CD4-positive, alpha-beta T cell (primary cell): ENCODE measurements around the gene HOXD8. TPM values are rescaled to one million over a fixed set of nuclear protein-coding genes. Genes with fewer than 3 reads are reported as not detected.

Experiments
- ATAC-seq: fragments of 200-7000 bp; cut with Tn5 transposase; one replicate; pipeline ENCODE4 v1.10.0; 2022; ENCODE audit warnings: mild to moderate bottlenecking; ENCODE audit not compliant: poor library complexity
- CTCF ChIA-PET: fragments of 350-600 bp; sonication (Branson Sonifier 250); formaldehyde crosslinking; loops from one replicate; lab custom pipeline; 2021; ENCODE audit warnings: antibody characterized with exemption, inconsistent platforms; lab: Charles Lee
- POLR2A ChIA-PET: fragments of 350-600 bp; sonication (Branson Sonifier 250); formaldehyde crosslinking; loops from one replicate; lab custom pipeline; 2021; ENCODE audit warnings: antibody characterized with exemption, inconsistent platforms; lab: Charles Lee
- DNase-seq, 14 experiments: peaks; one replicate each; pipeline ENCODE4 v3.0.0-alpha.2; 2013 to 2020; ENCODE audit warnings: mixed read lengths in 2 of 14
- H3K27ac ChIP-seq, 2 donors: one replicate each; pipeline versions ENCODE4 v1.5.1 to v1.7.0; 2013; ENCODE audit warnings: low read length in 2 of 2, low read depth in 1 of 2, mild to moderate bottlenecking in 1 of 2
- H3K27me3 ChIP-seq, 2 experiments: 1 replicate in 1 of 2; 2 replicates in 1 of 2; pipeline versions ENCODE4 v1.6.1 to v1.7.0; 2013; ENCODE audit warnings: low read length in 2 of 2, control low read depth in 1 of 2, mild to moderate bottlenecking in 1 of 2, moderate library complexity in 1 of 2; ENCODE audit not compliant: insufficient read depth in 2 of 2, control insufficient read depth in 1 of 2
- H3K36me3 ChIP-seq: one replicate; pipeline ENCODE4 v1.6.1; 2013; ENCODE audit warnings: low read length, control low read depth; ENCODE audit not compliant: insufficient read depth
- H3K4me1 ChIP-seq: one replicate; pipeline ENCODE4 v1.6.1; 2013; ENCODE audit warnings: low read length, control low read depth; ENCODE audit not compliant: insufficient read depth
- H3K4me3 ChIP-seq: one replicate; pipeline ENCODE4 v1.5.1; 2013; ENCODE audit warnings: mild to moderate bottlenecking, low read length, moderate library complexity
- H3K9me3 ChIP-seq, 2 experiments: 1 replicate in 1 of 2; 2 replicates in 1 of 2; pipeline versions ENCODE4 v1.6.1 to v1.7.0; 2013; ENCODE audit warnings: low read length in 2 of 2, mild to moderate bottlenecking in 2 of 2, control low read depth in 1 of 2, moderate library complexity in 1 of 2; ENCODE audit not compliant: control insufficient read depth in 1 of 2, insufficient read depth in 1 of 2
- H3K27ac Mint-ChIP-seq: one replicate; pipeline ENCODE4 v1.8.0; 2020; ENCODE audit warnings: mixed read lengths
- H3K27me3 Mint-ChIP-seq: one replicate; pipeline ENCODE4 v1.8.0; 2021; ENCODE audit warnings: mixed read lengths
- H3K36me3 Mint-ChIP-seq: one replicate; pipeline ENCODE4 v1.8.0; 2021; ENCODE audit warnings: low read depth, mixed read lengths
- H3K4me1 Mint-ChIP-seq: one replicate; pipeline ENCODE4 v1.8.0; 2021; ENCODE audit warnings: low read depth, mixed read lengths
- H3K4me3 Mint-ChIP-seq: one replicate; pipeline ENCODE4 v1.8.0; 2020; ENCODE audit warnings: mild to moderate bottlenecking, mixed read lengths
- H3K9me3 Mint-ChIP-seq: one replicate; pipeline ENCODE4 v1.8.0; 2020; ENCODE audit warnings: mixed read lengths
- CTCF ChIP-seq: fragments of 200-600 bp; IDR thresholded peaks from one replicate; pipeline ENCODE4 v1.8.0; 2022; ENCODE audit warnings: antibody characterized with exemption, mild to moderate bottlenecking
- intact Hi-C, 2 experiments: fragments of 100-400 bp; cut with DNase I in 1 of 2; cut with micrococcal nuclease in 1 of 2; formaldehyde crosslinking; loops; one replicate each; pipeline versions ENCODE4 v1.15.1 to v1.9.0; 2023 to 2025; cut with DNase I, micrococcal nuclease
- total RNA-seq, 174 experiments: library from RNA in 2 of 174; stranded (reverse) in 2 of 174; gene quantifications; one replicate each; pipeline ENCODE4 v1.2.3 and lab custom pipeline; 2021 to 2026

HOXD8 gene
- total RNA-seq, 2 experiments from 2014 or later = not detected

GRCh38 chr2:176093145-176093897, 36.2 kb upstream of the HOXD8 start:
- DNase-seq (peak in 1 of 14 experiments; percentile 32), ATAC-seq (no peak)
- Mint-ChIP-seq H3K4me1 (peaks cover 45% of the 10 kb centered on the region), H3K27me3 (peaks cover 93% of the 10 kb centered on the region), H3K4me3 (peak overlapping the region; percentile 9), H3K36me3 (no peaks in the 10 kb centered on the region), H3K9me3 (peaks cover 3% of the 10 kb centered on the region), H3K27ac (no peak overlapping the region)
- Histone ChIP-seq H3K4me3 (no peak overlapping the region), H3K9me3 (peaks cover 12 to 33% of the 10 kb centered on the region in 2 experiments), H3K4me1 (peaks cover 39% of the 10 kb centered on the region), H3K36me3 (no peaks in the 10 kb centered on the region), H3K27ac (no peak overlapping the region), H3K27me3 (peaks cover 89 to 92% of the 10 kb centered on the region in 2 experiments)
- ChIA-PET CTCF (interaction anchor here (1.2 kb wide), 1 partner anchor 34 kb away, joined by 3 read pairs; no protein-coding TSS in a partner anchor), POLR2A (no interaction called here)
- TF ChIP-seq CTCF = no peak
- intact Hi-C loops = loop anchor here in 1 of 2 experiments (10.0 kb wide), 2 partner anchors 729 to 1399 kb away; no protein-coding TSS in a partner anchor

- Mint-ChIP-seq H3K4me3 (peak overlapping the region; percentile 1), H3K27me3 (peaks cover 92% of the 10 kb centered on the region), H3K36me3 (no peaks in the 10 kb centered on the region), H3K27ac (no peak overlapping the region), H3K9me3 (peaks cover 3% of the 10 kb centered on the region), H3K4me1 (peaks cover 43% of the 10 kb centered on the region)
- POLR2A ChIA-PET = no interaction called here
- H3K27ac ChIP-seq = no peak overlapping the region
- CTCF ChIA-PET = interaction anchor here (1.2 kb wide), 1 partner anchor 33 kb away, joined by 3 read pairs; no protein-coding TSS in a partner anchor
- no peak for TF ChIP-seq CTCF
- intact Hi-C loops = loop anchor here in 1 of 2 experiments (10.0 kb wide), 2 partner anchors 729 to 1399 kb away; no protein-coding TSS in a partner anchor
- peaks cover 34% of the 10 kb centered on the region for H3K4me1 ChIP-seq
- DNase-seq = no peak
- no peak overlapping the region for H3K4me3 ChIP-seq
- no peak for ATAC-seq
- H3K27me3 ChIP-seq = peaks cover 89 to 92% of the 10 kb centered on the region in 2 experiments
- no peaks in the 10 kb centered on the region for H3K36me3 ChIP-seq
- H3K9me3 ChIP-seq = peaks cover 7 to 35% of the 10 kb centered on the region in 2 experiments
These were observed 35.6 kb upstream of the HOXD8 start for GRCh38 chr2:176093898-176094249.

- no peaks in the 10 kb centered on the region for H3K36me3 ChIP-seq
- peak in 1 of 14 experiments; percentile 22 for DNase-seq
- peaks cover 35% of the 10 kb centered on the region for H3K4me1 ChIP-seq
- POLR2A ChIA-PET = no interaction called here
- H3K4me3 ChIP-seq = no peak overlapping the region
- Mint-ChIP-seq H3K27me3 (peaks cover 92% of the 10 kb centered on the region), H3K4me3 (peak overlapping the region; percentile 1), H3K27ac (no peak overlapping the region), H3K4me1 (peaks cover 43% of the 10 kb centered on the region), H3K9me3 (peaks cover 2% of the 10 kb centered on the region), H3K36me3 (no peaks in the 10 kb centered on the region)
- no peak overlapping the region for H3K27ac ChIP-seq
- intact Hi-C loops = loop anchor here in 1 of 2 experiments (10.0 kb wide), 2 partner anchors 730 to 1400 kb away; no protein-coding TSS in a partner anchor
- CTCF ChIA-PET = interaction anchor here (1.2 kb wide), 1 partner anchor 33 kb away, joined by 3 read pairs; no protein-coding TSS in a partner anchor
- peaks cover 7 to 40% of the 10 kb centered on the region in 2 experiments for H3K9me3 ChIP-seq
- no peak for TF ChIP-seq CTCF
- ATAC-seq = no peak
- H3K27me3 ChIP-seq = peaks cover 89 to 92% of the 10 kb centered on the region in 2 experiments
These were observed 35.2 kb upstream of the HOXD8 start for GRCh38 chr2:176094349-176094748.
